HFF-Myc (cell line): ENCODE measurements around the gene SIL1.

ENCODE experiments used
- DNase-seq: peaks from one replicate; pipeline ENCODE4 v3.0.0-alpha.2; 2011; ENCODE audit warnings: low read depth; ENCODE audit errors: extremely low read depth
- H3K4me3 ChIP-seq: replicated peaks from 2 replicates; pipeline ENCODE4 v1.5.1; 2011; ENCODE audit warnings: low read depth, mild to moderate bottlenecking, control low read depth, low read length
- TF ChIP-seq, protein P1 (sequence below): IDR thresholded peaks from 2 replicates; pipeline ENCODE4 v1.5.1; 2012; ENCODE audit warnings: mild to moderate bottlenecking, low read depth, low read length, control low read depth; ENCODE audit errors: missing control alignments

SIL1 gene

GRCh38 chr5:138951986-138952735 lies 246.0 kb downstream of the SIL1 start:
- TF ChIP-seq, protein P1, sequence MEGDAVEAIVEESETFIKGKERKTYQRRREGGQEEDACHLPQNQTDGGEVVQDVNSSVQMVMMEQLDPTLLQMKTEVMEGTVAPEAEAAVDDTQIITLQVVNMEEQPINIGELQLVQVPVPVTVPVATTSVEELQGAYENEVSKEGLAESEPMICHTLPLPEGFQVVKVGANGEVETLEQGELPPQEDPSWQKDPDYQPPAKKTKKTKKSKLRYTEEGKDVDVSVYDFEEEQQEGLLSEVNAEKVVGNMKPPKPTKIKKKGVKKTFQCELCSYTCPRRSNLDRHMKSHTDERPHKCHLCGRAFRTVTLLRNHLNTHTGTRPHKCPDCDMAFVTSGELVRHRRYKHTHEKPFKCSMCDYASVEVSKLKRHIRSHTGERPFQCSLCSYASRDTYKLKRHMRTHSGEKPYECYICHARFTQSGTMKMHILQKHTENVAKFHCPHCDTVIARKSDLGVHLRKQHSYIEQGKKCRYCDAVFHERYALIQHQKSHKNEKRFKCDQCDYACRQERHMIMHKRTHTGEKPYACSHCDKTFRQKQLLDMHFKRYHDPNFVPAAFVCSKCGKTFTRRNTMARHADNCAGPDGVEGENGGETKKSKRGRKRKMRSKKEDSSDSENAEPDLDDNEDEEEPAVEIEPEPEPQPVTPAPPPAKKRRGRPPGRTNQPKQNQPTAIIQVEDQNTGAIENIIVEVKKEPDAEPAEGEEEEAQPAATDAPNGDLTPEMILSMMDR: no peak
- H3K4me3 ChIP-seq: no peak overlapping the region
- no peak for DNase-seq

DNA sequence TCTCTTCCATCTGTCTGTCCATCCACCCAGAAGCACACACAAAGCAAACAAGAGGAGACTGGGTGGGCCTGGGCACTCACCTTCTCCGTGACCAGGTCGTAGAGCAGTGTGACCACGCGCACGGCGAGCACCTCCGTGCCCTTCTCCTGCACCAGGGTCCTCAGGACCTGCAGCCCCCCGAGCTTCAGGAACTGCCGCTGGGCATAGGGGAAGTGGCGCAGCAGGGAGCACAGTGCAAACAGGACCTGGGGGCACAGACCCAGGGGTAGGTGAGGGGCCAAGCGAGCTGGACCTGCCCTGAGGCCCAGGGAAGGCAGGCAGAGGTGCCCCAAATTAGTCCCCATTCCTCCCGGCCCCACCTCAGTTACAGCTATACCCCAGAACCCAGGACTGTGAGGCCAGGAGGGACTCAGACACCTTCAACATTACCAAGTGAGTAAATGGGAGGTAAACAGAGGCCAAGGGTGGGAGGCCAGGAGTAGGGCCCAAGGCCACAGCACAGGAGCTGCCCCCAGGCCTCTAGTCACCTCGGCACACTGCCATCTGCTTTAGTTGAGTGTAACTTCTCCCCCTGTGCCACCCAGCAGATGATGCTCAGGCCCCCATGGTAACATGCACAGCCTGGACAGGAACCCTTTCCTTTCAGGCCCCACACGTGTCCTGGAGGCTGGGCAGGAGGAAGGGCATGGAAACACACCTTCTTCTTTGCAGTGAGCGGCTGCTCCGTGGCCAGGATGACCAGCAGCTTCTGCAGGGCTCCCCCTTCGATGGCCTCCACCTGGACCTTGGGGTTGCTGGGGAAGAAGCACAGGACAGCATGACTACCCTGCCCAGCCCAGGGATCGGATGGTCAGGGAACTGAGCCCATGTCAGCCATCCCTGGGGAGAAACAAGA lies 246.8 kb downstream of the SIL1 start:
- no peak overlapping the region for H3K4me3 ChIP-seq
- DNase-seq: no peak
- TF ChIP-seq, protein P1: no peak

- TF ChIP-seq, protein P1: no peak
- no peak for DNase-seq
- no peak overlapping the region for H3K4me3 ChIP-seq
These were observed 247.6 kb downstream of the SIL1 start for GRCh38 chr5:138950421-138951031.

DNA sequence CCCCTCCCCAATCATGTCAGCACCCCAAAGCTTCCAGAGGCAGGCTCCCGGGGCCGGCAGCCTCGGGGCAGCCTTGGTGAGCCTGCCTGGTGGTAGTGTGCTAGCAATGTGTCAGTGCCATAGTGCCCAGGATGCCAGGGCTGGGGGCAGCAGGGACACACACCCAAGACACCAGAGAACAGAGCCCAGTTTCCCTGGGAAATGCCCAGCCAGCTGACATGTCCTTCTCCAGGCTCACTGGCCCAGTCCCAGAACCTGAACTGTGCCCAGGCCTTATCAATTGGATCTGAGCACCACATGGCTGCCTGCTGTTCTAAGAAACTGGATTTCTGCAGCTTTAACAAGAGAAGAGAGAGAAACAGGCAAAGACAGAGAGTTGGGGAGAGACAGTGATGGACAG lies 248.2 kb downstream of the SIL1 start:
- DNase-seq: no peak
- H3K4me3 ChIP-seq: no peak overlapping the region
- TF ChIP-seq, protein P1: no peak

GRCh38 chr5:138949223-138949574 lies 249.0 kb downstream of the SIL1 start:
- TF ChIP-seq, protein P1: no peak
- no peak overlapping the region for H3K4me3 ChIP-seq
- DNase-seq: no peak

- no peak for DNase-seq
- TF ChIP-seq, protein P1: no peak
These were observed 249.5 kb downstream of the SIL1 start for GRCh38 chr5:138948471-138949222.

More at GRCh38 chr5:138948471-138949222, 249.5 kb downstream of the SIL1 start:
- no peak overlapping the region for H3K4me3 ChIP-seq
